ENCODE measurements around the gene ALPK3.

DNA sequence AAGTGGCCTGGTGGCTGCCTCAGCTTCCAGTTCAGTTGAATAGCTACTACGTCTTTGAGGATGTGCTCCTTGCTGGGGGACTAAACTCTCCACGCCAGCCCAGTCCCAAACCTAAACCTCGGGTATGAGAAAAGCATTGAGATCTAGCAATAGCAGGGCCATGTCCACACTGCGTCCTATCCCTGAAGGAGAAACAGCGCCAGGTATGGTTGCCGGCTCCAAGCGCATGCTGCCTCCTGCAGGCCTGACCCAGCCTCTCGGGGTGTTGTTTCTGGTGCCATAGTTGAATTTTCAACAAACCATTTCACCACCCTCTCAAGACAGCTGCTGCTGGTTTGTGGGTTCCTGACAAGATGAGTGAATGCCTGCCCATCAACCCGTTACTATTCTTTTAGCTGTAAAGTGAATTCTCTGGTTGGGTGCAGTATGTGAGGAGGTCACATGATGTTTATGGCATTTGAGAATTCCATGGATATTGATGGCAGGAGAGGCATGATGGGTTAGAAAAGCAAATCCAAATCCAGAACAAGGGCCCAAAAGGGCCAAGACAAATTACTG is 54.4 kb downstream of the ALPK3 start:
- TF ChIP-seq, protein P1, sequence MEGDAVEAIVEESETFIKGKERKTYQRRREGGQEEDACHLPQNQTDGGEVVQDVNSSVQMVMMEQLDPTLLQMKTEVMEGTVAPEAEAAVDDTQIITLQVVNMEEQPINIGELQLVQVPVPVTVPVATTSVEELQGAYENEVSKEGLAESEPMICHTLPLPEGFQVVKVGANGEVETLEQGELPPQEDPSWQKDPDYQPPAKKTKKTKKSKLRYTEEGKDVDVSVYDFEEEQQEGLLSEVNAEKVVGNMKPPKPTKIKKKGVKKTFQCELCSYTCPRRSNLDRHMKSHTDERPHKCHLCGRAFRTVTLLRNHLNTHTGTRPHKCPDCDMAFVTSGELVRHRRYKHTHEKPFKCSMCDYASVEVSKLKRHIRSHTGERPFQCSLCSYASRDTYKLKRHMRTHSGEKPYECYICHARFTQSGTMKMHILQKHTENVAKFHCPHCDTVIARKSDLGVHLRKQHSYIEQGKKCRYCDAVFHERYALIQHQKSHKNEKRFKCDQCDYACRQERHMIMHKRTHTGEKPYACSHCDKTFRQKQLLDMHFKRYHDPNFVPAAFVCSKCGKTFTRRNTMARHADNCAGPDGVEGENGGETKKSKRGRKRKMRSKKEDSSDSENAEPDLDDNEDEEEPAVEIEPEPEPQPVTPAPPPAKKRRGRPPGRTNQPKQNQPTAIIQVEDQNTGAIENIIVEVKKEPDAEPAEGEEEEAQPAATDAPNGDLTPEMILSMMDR (optimal IDR thresholded peaks at IDR 0.05 in 1 of 3, IDR thresholded peaks at IDR 0.05 in 1 of 3, conservative IDR thresholded peaks at IDR 0.05 in 1 of 3; ENCODE audit: extremely low read depth in 1 of 3, insufficient read depth in 2 of 3, low read length in 3 of 3) = peak in 1 of 3 experiments; percentile 15
- no peak for TF ChIP-seq EZH2 (IDR thresholded peaks at IDR 0.05; ENCODE audit: low read length)
